ENCODE results near the gene OCA2.
"Not testable (repeated sequence)": the region's sequence is repeated elsewhere in the genome, so short reads cannot be mapped to it uniquely, and the experiment has no call there.

Gene OCA2

GRCh38 chr15:28021281-28022039 lies 77.7 kb downstream of the OCA2 start:
- DNase-seq = peak; percentile 98

- no peak for DNase-seq
These were observed 78.5 kb downstream of the OCA2 start for GRCh38 chr15:28020644-28021043.

GRCh38 chr15:28019594-28020309 lies 79.4 kb downstream of the OCA2 start:
- no peak for DNase-seq

- DNase-seq = no peak
These were observed 80.6 kb downstream of the OCA2 start for GRCh38 chr15:28018291-28019044.

GRCh38 chr15:28017423-28017924 lies 81.6 kb downstream of the OCA2 start:
- DNase-seq = peak; percentile 66

- no peak for DNase-seq
These were observed 83.3 kb downstream of the OCA2 start for GRCh38 chr15:28015855-28016254.

GRCh38 chr15:28014623-28015200 lies 84.4 kb downstream of the OCA2 start:
- DNase-seq = no peak

GRCh38 chr15:28013976-28014375 lies 85.1 kb downstream of the OCA2 start:
- DNase-seq = no peak

GRCh38 chr15:28013480-28013879 lies 85.6 kb downstream of the OCA2 start:
- DNase-seq = no peak

- no peak for DNase-seq
These were observed 86.9 kb downstream of the OCA2 start for GRCh38 chr15:28012231-28012630.

- not testable (repeated sequence) for DNase-seq
These were observed 90.9 kb downstream of the OCA2 start for GRCh38 chr15:28008175-28008574.

GRCh38 chr15:28006116-28006905 lies 92.8 kb downstream of the OCA2 start:
- no peak for DNase-seq

GRCh38 chr15:28005004-28005527 lies 94.0 kb downstream of the OCA2 start:
- DNase-seq = no peak

- DNase-seq = no peak
These were observed 94.7 kb downstream of the OCA2 start for GRCh38 chr15:28004143-28005003.

GRCh38 chr15:28003302-28004037 lies 95.6 kb downstream of the OCA2 start:
- DNase-seq = no peak

GRCh38 chr15:28002867-28003266 lies 96.2 kb downstream of the OCA2 start:
- no peak for DNase-seq

- no peak for DNase-seq
These were observed 96.8 kb downstream of the OCA2 start for GRCh38 chr15:28002136-28002861.

- no peak for DNase-seq
These were observed 97.5 kb downstream of the OCA2 start for GRCh38 chr15:28001641-28002040.

- peak; percentile 76 for DNase-seq
These were observed 104.9 kb downstream of the OCA2 start for GRCh38 chr15:27993996-27994780.

All from NCI-H69 (cell line).